HG02840 (cell line): ENCODE data around the gene KLF1.
"Not testable (repeated sequence)": the region's sequence is repeated elsewhere in the genome, so short reads cannot be mapped to it uniquely, and the experiment has no call there.

Experiments used
- ATAC-seq: cut with Tn5 transposase; IDR thresholded peaks from one replicate; pipeline ENCODE4 v1.9.1; 2021; ENCODE audit warnings: mild to moderate bottlenecking, moderate library complexity, moderate number of reproducible peaks; ENCODE audit not compliant: unreplicated experiment, low FRiP score

KLF1 gene

DNA sequence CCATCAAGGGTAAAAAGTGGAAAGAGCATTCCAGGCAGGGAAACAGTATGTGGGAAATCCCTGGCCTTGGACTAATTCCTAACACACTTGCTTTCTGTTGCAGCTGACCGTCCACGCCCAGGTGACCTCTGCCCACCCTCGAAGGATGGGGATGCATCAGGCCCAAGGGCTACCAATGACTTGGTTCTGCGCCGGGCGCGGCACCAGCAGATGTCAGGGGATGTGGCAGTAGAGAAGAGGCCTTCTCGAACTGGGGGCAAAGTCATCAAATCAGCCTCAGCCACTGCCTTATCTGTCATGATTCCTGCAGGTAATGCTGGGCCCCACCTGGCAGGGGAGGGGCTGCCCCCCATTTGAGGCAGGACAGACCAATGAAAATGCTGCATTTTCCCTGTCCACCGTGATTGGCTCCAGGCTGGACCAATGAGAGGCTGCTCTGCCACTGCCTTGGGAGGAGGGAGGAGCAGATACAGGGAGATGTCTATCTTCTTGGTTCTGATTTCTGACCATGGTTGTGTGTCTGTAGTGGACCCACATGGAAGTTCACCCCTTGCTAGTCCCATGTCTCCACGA lies 18.4 kb downstream of the KLF1 start:
- ATAC-seq = no peak

DNA sequence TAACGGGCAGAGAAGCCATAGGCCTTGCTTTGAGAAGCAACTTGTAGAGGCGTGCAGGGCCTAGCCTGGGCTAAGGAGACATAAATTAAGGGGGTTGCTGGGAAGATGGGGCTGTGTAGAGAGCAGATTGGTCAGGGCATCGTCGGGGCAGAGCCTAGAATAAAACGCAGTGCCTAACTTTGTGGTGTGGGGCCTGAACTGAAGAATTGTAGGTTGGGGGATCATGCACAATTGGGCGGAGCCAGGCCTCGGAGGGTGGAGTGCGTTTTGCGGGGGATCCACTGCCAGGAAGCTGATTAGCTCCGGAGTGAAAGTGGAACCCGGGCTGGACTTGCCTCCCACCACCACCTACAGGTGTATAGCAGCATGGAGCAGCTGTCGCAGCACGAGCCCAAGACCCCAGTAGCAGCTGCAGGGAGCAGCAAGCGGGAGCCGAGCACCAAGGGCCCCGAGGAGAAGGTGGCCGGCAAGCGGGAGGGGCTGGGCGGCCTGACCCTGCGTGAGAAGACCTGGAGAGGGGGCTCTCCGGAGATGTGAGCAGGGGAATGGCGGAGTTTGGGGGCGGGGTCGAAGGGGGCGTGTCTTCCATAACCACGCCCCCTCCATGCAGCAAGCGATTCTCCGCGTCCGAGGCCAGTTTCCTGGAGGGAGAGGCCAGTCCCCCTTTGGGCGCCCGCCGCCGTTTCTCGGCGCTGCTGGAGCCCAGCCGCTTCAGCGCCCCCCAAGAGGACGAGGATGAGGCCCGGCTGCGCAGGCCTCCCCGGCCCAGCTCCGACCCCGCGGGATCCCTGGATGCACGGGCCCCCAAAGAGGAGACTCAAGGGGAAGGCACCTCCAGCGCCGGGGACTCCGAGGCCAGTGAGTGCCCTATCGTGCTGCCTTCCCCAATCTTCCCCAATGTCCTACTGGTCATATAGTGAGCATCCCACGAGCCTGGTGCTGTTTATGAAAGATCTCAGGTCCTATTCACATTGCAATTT lies 19.6 kb downstream of the KLF1 start:
- ATAC-seq = no peak

DNA sequence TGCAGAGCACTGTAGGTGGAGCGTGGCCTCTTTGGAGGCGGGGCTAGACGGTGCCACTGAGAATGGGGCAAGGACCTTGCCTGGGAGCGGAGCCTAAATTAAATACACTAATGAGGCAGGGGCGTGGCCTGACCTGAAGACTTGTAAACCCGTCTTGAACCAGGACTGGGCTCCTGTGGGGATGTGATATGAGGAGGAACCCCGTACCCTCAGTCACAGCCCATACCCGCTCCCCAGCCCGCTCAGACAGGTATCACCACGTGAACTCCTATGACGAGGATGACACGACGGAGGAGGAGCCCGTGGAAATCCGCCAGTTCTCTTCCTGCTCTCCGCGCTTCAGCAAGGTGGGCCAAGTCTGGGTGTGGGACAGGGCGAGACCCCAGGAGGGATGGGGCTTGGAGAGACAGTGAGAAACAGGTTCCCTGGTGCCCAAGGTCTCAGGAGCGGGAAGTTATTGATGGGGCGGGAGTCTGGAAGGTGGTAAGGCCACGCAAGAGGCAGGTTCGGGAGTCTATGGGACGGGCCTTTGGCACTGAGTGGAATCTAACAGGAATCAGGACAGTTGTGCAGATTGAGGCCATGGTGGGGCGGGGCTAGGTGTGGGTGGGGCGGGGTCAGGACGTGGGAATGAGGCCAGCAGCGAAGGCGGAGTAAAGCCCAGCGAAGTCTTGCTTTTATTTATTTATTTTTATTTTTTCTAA lies 20.4 kb downstream of the KLF1 start:
- no peak for ATAC-seq

DNA sequence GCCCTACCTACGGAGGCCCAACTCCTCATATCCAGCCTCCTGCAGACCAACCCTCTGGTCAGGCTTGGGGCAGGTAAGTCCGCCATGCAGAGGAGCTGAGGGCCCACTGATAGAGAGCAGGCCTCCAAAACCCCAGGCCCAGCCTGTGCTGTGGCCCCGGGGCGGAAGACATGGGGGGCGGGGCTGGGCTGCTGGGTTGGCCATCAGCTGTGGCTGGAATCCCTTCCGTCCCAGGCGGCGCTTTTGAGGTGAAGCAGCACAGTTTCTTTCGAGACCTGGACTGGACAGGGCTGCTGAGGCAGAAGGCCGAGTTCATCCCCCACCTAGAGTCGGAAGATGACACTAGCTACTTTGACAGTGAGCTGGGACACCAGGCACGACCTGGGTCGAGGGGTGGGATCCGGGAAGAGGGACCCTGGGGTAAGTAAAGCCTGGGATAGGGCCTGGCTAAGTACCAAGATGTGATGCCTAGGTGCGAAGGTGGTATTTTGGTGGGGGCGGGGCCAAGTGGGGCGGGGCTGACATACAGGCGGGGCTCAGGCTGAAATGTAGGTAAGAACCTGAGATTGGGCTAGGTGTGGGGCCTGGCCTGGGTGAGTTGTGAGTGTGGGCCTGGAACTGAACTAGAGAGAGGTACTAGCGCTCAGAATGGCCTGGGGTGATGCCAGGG lies 21.1 kb downstream of the KLF1 start:
- no peak for ATAC-seq

DNA sequence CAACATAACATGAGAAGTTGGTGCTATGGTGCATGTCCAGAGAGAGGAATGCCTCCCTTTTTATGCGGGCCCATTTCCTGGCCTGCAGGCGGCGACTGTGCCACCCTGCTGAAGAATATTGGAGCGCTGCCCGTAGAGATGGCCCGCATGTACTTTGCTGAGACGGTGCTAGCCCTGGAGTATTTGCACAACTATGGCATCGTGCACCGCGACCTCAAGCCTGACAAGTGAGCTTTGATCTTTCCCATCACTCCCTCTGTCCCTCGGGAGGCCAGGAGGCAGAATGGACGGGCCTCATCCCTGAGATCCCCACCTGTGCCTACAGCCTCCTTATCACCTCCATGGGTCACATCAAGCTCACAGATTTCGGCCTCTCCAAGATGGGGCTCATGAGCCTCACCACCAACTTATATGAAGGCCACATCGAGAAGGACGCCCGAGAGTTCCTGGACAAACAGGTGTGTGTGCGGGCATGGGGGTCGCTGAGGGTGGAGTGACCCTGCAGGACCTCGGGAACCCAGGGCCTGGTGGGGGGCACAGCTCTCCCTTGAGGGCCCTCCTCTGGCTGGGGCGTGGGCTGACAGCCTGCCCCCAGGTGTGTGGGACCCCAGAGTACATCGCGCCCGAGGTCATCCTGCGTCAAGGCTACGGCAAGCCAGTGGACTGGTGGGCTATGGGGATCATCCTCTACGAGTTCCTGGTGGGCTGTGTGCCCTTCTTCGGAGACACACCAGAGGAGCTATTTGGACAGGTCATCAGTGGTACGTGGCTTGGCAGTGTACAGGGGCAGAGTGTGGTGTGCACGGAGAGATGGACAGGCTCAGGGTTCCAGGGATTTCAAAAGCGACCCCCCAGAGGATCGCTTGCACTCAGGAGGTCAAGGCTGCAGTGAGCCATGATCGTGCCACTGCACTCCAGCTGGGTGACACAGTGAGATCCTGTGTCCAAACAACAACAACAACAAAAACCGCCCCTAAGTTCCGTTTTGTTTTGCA lies 22.0 kb downstream of the KLF1 start:
- ATAC-seq = no peak

DNA sequence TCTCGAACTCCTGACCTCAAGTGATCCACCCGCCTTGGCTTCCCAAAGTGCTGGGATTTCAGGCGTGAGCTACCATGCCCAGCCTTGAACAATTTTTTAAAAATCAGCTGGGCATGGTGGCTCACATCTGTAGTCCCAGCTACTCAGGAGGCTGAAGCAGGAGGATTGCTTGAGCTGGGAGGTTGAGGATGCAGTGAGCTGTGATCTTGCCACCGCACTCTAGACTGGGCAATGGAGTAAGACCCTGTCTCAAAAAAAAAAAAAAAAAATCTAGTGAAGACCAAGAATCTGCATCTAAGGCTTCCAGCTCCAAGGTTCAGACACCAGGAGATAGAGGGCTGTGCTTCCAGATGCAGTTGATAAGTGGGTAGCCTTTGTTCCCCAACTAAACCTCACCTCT lies 22.9 kb downstream of the KLF1 start:
- ATAC-seq = no peak

DNA sequence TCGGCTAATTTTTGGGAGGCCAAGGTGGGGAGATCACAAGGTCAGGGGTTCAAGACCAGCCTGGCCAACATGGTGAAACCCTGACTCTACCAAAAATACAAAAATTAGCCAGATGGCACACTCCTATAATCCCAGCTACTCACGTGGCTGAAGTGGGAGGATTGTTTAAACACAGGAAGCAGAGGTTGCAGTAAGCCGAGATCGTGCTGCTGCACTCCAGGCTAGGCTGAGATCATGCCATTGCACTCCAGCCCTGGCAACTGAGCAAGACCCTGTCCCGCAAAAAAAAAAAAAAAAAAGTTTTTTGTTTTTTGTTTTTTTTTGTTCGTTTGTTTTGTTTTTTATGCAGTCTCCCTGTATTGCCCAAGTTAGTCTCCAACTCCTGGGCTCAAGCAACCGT lies 27.5 kb downstream of the KLF1 start:
- ATAC-seq = no peak

DNA sequence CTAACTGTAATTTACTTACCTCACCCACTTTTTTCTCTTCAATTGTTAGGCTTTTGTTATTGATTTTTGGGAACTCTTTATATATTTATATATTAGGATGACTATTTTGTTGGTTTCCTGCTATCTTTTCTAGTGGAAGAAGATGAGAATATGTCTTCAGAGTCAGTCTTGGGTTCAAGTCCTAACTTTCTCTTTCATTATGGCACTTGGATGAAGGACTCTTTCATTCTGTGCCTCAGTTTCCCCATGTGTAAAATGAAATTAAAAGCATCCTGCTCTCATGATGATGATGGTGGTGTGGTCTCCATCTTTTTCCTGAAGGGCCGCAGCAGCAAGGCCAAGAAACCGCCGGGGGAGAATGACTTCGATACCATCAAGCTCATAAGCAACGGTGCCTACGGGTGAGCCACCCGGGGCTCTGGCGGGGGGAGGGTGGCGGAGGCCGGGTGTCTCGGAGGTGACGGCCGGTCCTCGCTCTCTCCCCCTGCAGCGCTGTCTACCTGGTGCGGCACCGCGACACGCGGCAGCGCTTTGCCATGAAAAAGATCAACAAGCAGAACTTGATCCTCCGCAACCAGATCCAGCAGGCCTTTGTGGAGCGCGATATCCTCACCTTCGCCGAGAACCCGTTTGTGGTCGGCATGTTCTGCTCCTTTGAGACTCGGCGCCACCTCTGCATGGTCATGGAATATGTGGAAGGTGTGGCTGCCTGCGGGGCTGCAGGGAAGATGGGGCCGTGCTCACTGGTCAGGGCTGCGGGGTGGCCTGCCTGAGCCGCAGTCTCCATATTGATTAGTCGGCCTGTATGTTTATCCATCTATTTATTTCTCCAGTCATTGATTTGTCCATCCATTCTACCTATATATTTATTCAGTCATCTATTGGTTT lies 28.7 kb downstream of the KLF1 start:
- ATAC-seq = no peak

DNA sequence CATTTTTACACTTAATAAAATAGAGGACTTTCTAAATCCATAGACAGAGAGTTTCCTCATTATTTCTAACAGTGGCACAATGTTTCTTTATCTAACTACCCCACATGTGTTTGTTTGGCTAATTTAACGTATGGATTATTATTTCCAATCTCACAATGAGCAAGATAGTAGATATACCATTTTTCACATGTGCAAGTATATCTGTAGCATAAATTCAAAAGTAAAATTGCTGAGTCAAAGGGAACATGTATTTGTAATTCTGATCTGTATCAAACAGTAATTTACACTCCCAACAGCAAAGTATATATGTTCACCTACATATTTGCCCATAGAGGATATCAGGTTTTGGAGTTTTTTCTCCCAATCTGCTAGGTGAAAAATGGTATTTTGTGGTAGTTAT lies 30.3 kb downstream of the KLF1 start:
- no peak for ATAC-seq

DNA sequence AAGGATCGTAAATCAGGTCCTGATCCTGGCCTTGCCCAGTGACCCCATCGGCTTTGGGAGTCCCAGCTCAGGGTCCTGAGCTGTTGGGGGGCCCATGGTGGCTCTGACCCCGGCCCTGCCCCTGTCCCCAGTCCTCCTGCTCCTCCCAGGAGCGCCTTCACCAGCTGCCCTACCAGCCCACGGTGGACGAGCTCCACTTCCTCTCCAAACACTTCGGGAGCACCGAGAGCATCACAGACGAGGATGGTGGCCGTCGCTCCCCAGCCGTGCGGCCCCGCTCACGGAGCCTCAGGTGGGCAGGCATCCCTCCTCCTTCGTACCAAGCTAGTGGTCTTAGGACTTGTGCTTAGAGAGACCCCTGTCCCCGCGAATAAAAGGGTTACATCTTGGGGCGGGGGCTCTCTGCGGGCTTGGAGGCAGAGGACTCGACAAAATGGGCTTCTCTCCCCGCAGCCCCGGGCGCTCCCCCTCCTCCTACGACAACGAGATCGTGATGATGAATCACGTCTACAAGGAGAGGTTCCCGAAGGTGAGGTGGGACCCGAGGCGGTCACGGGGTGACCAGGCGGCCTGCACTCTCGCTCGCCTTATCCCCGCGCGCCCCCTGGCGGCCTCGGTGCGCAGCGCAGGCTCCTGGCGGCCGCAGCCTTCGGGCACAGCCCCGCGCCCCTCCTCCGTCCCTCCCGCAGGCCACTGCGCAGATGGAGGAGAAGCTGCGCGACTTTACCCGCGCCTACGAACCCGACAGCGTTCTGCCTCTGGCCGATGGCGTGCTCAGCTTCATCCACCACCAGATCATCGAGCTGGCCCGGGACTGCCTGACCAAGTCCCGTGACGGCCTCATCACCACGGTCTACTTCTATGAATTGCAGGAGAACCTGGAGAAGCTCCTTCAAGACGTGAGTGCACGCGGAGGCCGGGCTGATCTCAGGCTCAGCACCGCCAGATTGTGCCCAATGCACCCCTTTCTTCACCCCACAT lies 39.6 kb downstream of the KLF1 start:
- ATAC-seq = no peak

DNA sequence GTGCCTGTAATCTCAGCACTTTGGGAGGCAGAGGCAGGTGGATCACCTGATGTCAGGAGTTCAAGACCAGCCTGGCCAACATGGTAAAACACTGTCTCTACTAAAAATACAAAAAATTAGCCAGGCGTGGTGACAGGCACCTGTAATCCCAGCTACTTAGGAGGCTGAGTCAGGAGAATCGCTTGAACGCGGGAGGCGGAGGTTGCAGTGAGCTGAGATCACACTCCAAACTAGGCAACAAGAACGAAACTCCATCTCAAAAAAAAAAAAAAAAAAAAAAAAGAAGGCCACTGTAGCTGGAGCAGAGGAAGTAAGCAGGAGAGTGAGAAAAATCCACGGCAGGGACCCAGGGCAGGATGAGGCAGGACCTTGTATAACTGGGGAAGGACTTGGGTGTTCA lies 40.4 kb downstream of the KLF1 start:
- not testable (repeated sequence) for ATAC-seq

DNA sequence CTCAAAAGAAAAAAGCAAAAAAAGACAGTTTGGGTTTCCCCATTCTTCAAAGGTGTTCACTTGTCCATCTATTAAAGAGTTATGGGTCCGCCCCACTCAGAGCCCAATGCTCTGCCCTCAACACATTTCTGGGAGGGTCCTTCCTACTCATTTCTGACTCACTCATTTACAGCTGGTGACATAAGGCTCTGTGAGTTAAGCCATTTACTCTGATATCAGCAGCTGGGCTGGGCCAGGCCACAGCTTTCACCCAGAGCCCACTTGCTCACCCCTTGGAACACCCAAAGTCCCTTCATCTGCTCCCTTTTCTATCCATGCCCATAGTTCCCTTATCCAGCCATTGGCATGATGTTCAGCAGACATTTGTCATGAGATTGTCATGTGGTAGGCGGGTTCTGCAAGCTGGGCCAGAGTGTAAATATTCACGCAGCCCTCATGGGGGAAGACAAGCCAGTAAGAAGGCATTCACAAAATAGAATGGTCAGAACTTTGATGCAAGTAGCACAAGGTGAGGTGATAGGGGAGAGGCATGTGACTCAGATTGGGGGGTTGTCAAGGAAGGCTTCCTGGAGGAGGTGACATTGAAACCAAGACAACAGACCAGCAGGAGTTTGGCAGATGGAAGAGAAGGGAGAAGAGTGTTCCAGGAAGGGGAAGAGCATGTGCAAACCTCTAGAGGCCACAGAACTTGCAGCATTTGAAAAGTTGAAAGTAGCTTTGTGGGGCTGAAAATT lies 42.8 kb downstream of the KLF1 start:
- ATAC-seq = no peak

DNA sequence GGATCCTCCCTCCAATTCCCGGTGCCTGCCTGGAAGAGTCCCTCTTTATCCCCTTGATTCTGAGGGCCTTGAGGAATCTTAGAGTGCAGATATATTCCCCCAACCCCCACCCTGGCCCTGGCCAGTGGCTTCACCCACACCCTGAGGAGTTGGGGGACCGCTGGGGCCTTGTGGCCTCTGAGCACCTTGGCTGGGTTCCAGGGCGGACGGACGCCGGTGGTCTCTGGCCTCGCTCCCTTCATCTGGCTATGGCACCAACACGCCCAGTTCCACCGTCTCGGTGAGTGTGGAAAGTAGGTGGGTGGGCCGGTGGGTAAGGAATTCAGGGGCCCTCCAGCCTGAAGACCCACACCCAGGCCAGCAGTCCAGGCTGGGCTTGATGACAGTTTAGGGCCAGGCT lies 43.7 kb downstream of the KLF1 start:
- ATAC-seq = no peak

DNA sequence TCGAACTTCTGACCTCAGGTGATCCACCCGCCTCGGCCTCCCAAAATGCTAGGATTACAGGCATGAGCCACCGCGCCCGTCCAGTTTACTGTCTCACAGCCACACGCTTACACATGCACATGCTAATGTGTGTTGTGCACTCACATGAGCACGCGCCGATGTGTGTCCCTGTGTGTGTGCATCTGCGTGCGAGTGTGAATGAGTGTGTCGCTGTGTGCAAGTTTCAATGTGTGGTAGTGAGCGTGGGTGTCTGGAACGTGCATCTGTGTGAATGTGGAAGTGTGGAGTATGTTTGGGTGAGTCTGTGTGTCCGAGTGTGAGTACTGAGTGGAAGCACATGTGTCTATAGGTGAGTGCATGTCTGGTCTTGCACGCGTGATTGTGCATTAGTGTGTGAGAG lies 44.5 kb downstream of the KLF1 start:
- no peak for ATAC-seq

DNA sequence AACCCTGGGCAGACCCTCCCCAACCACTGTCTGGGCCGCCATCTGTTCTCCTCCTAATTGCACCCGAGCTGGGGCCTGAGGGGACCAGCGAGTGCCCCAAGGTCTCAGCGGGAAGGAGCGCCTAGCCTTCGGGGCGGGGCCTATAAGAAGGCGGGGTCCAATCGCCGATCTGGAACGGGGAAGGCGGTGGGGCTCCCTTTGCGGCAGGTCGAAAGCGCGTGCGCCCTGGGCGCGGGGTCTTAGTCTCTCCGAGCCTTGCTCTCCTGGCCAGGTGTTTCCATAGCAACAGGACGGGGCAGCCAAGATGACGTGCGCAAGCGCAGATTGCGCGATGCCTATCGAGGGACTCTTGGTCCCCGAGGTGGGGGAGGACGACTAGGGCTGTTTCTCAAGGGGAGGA lies 45.9 kb downstream of the KLF1 start:
- ATAC-seq = no peak

DNA sequence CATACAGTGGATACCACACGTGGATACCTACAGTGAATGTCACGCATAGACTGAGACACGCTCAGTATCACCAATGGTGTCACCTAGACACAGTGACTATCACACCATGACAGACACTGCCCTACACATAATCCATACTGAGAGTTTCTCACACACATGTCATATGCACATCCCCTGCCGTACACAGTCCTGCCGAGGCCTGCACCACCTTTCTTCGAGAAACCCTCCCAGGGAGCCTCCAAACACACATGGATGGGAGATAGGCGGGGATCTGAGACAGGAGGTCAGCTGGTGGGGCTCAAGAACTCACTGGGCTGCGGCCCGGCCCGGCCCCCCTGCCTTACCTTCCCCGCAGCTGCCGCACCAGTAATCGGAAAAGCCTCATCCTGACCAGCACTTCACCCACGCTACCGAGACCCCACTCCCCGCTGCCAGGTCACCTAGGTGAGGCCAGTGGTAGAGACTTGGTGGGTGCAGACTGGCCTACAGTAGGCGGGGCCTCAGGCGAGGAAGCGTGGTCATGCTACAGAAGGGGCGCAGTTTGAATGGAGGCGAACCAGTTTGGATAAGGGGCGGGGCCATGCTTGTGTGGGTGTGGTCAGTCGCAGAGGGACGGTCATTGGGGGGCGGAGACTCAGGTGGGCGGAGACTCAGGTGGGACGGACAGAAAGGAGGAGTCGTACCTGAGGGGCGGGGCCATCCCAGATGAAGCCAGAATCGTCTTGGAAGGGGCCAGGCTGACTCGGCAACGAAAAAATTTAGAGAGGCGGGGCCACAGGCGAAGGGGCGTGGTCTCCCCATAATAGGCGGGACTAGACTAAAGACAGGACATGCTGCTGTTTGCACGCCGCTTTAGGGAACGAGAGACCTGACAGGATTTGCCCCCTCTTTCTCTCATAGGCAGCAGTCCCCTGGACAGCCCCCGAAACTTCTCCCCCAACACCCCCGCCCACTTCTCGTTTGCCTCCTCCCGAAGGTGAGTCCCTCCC lies 46.6 kb downstream of the KLF1 start:
- no peak for ATAC-seq
